Activated CD4-positive, alpha-beta T cell treated with anti-CD3 and anti-CD28 coated beads, Interleukin-2, amount 50 U/mL, for 1 hour (primary cell): ENCODE measurements around the gene MANEAL.

Experiments used
- DNase-seq: peaks from one replicate; pipeline ENCODE4 v3.0.0-alpha.2; 2020

MANEAL gene

GRCh38 chr1:37792943-37793686, 532 bp upstream of the MANEAL start:
- no peak for DNase-seq

GRCh38 chr1:37794372-37795339, 1.0 kb downstream of the MANEAL start:
- no peak for DNase-seq

- DNase-seq: peak; percentile 28
Observed at GRCh38 chr1:37795340-37796125, 1.9 kb downstream of the MANEAL start.

- DNase-seq: no peak
Observed at GRCh38 chr1:37797750-37798345, 4.2 kb downstream of the MANEAL start.

GRCh38 chr1:37802439-37802838, 8.8 kb downstream of the MANEAL start:
- DNase-seq: no peak

GRCh38 chr1:37807220-37807554, 13.5 kb downstream of the MANEAL start:
- no peak for DNase-seq

- DNase-seq: peak; percentile 90
Observed at GRCh38 chr1:37807555-37808368, 14.1 kb downstream of the MANEAL start, which contains the start of the genes C1orf122 and YRDC. TSS of gene C1orf122 (plus strand) at chr1:37807790. CDS start at chr1:37808405, 615 bp downstream. TSS of gene YRDC (minus strand) at chr1:37808208. CDS start at chr1:37808180, 28 bp downstream.

GRCh38 chr1:37808369-37809319, 15.0 kb downstream of the MANEAL start:
- peak; percentile 25 for DNase-seq

GRCh38 chr1:37809942-37810341, 16.3 kb downstream of the MANEAL start:
- no peak for DNase-seq

GRCh38 chr1:37811027-37811655, 17.5 kb downstream of the MANEAL start:
- peak; percentile 61 for DNase-seq

GRCh38 chr1:37813529-37814145, 20.0 kb downstream of the MANEAL start:
- DNase-seq: no peak

GRCh38 chr1:37814252-37814651, 20.6 kb downstream of the MANEAL start:
- no peak for DNase-seq

- no peak for DNase-seq
Observed at GRCh38 chr1:37817481-37817880, 23.8 kb downstream of the MANEAL start.

GRCh38 chr1:37821481-37821880, 27.8 kb downstream of the MANEAL start:
- no peak for DNase-seq

GRCh38 chr1:37822906-37823815, 29.5 kb downstream of the MANEAL start:
- no peak for DNase-seq

- no peak for DNase-seq
Observed at GRCh38 chr1:37824001-37824400, 30.4 kb downstream of the MANEAL start.

GRCh38 chr1:37825506-37825905, 31.9 kb downstream of the MANEAL start:
- DNase-seq: no peak

- no peak for DNase-seq
Observed at GRCh38 chr1:37828410-37829074, 34.9 kb downstream of the MANEAL start.
